Tibial nerve (tissue), 4 donors: Measurements from ENCODE around the gene TTLL3.

Experiments used
- EP300 ChIP-seq, 2 donors: sonication (generic); formaldehyde crosslinking; IDR thresholded peaks; one replicate each; pipeline ENCODE4 v1.6.1; 2017; ENCODE audit warnings: antibody characterized with exemption in 2 of 2, mild to moderate bottlenecking in 1 of 2
- POLR2A ChIP-seq, 2 donors: fragments of 450-650 bp; IDR thresholded peaks; one replicate each; pipeline ENCODE4 v1.6.1; 2017; ENCODE audit warnings: antibody characterized with exemption in 2 of 2, mild to moderate bottlenecking in 2 of 2, moderate library complexity in 2 of 2
- TF ChIP-seq, protein P1 (sequence below), 5 experiments: fragments of 200-600 bp in 3 of 5; fragments of 450-650 bp in 2 of 5; sonication (generic) in 3 of 5; IDR thresholded peaks; one replicate each; pipeline ENCODE4 v1.5.1; 2016 to 2019; ENCODE audit warnings: antibody characterized with exemption in 5 of 5, mild to moderate bottlenecking in 3 of 5, moderate library complexity in 2 of 5

DNA sequence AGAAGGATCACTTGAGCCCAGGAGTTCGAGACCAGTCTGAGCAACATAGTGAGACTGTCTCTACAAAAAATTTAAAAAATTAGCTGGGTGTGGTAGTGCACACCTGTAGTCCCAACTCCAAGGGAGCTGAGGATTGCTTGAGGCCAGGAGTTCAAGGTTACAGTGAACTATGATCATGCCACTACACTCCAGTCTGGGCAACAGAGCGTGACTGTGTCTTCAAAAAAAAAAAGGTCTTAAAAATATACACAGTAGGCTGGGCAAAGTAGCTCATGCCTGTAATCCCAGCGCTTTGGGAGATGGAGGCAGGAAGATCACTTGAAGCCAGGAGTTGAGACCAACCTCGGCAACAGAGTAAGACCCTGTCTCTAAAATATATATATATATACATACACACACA lies 29.2 kb upstream of the TTLL3 start:
- TF ChIP-seq, protein P1, sequence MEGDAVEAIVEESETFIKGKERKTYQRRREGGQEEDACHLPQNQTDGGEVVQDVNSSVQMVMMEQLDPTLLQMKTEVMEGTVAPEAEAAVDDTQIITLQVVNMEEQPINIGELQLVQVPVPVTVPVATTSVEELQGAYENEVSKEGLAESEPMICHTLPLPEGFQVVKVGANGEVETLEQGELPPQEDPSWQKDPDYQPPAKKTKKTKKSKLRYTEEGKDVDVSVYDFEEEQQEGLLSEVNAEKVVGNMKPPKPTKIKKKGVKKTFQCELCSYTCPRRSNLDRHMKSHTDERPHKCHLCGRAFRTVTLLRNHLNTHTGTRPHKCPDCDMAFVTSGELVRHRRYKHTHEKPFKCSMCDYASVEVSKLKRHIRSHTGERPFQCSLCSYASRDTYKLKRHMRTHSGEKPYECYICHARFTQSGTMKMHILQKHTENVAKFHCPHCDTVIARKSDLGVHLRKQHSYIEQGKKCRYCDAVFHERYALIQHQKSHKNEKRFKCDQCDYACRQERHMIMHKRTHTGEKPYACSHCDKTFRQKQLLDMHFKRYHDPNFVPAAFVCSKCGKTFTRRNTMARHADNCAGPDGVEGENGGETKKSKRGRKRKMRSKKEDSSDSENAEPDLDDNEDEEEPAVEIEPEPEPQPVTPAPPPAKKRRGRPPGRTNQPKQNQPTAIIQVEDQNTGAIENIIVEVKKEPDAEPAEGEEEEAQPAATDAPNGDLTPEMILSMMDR (IDR thresholded peaks at IDR 0.05) = no peak
- TF ChIP-seq POLR2A (IDR thresholded peaks at IDR 0.05) = no peak
- TF ChIP-seq EP300 (IDR thresholded peaks at IDR 0.05) = no peak
